ENCODE data around the gene GPX6.
"Not testable (repeated sequence)": the region's sequence is repeated elsewhere in the genome, so short reads cannot be mapped to it uniquely, and the experiment has no call there.

GPX6 gene

DNA sequence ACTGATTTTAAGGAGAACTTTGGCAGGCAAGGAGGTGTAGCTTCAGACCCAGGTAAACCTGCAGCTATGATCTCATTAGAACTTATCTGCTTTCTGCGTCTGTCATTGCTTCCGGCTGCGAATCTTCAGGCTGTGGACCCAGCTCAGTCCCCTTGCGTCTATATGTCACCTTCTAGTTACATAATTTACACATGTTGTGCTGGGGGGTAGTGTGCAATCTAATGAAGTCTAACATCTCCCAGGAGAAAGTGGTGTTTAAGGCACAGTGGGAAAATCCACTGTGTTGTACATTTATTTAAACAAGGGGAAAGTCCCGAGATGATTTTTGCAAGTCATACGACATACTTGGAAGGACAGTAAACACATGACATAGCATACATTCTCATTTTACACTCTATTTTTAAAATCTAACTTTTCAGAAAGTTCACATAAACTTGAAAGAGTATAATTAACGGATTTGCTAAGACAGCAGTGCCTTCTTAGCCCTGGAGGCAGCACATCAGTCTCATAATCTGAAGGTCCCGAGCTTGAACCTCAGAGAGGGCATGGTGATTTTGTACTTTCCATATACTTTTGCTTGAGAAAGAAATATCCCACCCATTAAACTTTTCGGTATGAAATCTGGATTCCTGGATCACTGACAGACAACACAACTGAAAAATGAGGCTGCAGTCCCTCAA is 35.2 kb downstream of the GPX6 start:
- no peak for DNase-seq

DNA sequence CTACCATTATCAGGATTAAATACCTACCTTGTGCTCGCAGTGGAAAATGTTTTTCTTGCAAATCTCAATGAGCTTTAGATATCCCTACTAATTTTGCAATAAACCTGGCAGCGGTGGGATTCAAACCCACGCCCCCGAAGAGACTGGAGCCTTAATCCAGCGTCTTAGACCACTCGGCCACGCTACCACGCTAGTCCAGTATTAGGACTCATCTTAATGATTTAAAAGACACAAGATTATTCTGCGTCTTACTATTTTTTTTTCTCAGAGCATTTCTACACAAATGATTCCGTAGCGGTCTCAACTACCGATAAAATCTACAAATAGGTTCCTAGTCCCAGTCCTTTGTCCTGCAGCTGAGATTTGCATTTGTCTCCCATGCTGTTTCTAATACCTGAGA is 37.1 kb downstream of the GPX6 start:
- no peak for DNase-seq

DNA sequence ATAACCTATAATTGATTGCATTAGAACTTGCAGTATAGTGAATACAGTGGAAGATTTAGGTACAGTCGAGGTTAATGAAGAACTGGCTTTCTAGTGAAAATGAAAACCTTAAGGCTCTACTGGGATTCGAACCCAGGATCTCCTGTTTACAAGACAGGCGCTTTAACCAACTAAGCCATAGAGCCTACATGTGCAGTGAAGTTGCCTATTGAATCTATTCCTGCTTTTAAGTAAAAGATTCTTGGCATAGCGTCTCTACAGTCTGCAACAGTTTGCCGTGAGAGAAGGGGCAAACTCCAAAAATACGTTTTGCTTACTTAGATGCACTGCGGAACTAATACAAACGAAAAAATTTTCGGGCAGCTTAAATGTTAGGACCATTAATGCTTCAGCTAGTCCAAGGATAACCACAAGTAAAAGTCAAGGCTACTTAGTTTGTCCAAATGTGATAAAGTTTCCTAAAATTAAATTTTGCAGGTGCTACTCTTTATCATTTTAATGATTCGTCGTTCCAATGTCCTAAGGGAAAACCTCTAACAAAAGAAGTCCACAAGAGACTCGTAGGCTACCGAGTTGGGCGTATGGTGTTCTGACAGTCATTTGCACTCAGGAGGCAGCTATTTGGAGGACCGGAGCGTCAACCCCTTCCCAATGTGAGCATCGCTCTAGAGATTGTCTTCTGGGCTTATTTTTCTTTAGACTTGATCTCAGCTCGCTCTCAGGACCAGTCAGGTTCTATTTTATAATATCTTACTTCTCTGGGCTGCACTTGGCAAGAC is 41.0 kb downstream of the GPX6 start:
- no peak for DNase-seq

DNA sequence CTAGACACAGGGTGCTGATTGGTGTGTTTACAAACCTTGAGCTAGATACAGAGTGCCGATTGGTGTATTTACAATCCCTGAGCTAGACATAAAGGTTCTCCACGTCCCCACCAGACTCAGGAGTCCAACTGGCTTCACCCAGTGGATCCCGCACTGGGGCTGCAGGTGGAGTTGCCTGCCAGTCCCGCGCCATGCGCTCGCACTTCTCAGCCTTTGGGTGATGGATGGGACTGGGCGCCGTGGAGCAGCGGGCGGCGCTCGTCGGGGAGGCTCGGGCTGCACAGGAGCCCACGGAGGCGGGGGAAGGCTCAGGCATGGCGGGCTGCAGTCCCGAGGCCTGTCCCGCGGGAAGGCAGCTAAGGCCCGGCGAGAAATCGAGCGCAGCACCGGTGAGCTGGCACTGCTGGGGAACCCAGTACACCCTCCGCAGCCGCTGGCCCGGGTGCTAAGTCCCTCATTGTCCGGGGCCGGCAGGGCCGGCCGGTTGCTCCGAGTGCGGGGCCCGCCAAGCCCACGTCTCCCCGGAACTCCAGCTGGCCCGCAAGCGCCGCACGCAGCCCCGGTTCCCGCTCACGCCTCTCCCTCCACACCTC is 46.3 kb downstream of the GPX6 start:
- not testable (repeated sequence) for DNase-seq

DNA sequence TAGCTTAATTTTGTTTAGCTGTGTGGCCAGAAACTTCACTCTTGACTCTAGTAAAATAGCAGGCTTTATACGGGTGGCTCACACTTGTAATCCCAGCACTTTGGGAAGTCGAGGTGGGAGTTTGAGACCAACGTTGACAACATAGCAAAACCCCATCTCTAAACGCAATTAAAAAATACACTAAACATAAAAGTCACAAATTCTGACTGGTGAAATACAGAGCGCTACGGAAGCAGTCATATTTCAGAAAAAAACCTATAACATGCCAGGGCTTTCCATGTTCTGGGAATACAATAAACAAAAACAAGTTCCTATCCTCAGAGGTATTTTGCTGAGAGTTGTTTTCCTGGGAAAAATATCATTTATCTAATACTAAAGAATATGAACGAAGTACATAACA is 47.5 kb downstream of the GPX6 start:
- DNase-seq = no peak

DNA sequence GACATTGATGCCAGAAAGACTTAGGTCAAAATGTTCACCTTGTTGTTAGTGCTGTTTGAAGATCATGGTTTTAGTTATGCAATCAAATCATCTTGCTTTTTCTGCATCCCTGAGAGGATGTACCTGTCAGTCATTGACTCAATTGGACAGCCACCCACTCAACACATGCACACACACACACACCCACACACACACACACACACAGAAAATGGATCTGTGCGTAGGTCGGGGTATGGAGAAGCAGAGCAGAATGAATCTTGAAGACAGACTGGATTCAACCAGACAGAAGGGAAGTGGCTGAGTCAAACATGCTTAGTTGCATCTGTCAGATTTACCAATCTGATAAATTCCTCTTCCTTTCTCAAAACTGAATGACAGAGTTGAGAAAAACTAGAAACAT is 53.2 kb downstream of the GPX6 start:
- DNase-seq = no peak

DNA sequence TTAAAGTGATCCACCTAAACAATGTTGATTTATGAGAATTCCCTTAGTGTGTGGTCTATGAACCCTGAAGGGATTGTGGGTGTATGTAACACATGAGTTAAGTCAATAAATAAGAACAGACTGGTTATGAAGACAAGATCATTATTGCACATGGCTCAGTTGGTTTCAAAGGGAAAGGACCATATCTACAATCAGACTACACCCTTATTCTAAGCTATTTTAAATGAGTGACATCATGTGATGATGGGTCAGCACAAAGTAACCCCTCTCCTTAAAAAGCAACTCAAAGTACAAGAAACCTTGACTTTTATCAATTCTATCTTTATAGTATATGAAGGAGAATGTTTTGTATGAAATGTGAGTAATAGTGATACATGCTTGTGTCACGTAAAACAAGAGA is 57.0 kb downstream of the GPX6 start:
- no peak for DNase-seq
